Body of pancreas (tissue), 4 donors: ENCODE results near the gene AGTR1.

Source experiments
- POLR2A ChIP-seq, 3 donors: fragments of 450-650 bp; IDR thresholded peaks; one replicate each; pipeline ENCODE4 v1.6.1; 2016; ENCODE audit warnings: antibody characterized with exemption in 3 of 3, mild to moderate bottlenecking in 2 of 3
- TF ChIP-seq, protein P1 (sequence below), 7 experiments: fragments of 450-650 bp in 4 of 7; fragments of 200-600 bp in 3 of 7; sonication (generic) in 3 of 7; IDR thresholded peaks; one replicate each; pipeline ENCODE4 v1.5.1; 2016 to 2019; ENCODE audit warnings: antibody characterized with exemption in 7 of 7

DNA sequence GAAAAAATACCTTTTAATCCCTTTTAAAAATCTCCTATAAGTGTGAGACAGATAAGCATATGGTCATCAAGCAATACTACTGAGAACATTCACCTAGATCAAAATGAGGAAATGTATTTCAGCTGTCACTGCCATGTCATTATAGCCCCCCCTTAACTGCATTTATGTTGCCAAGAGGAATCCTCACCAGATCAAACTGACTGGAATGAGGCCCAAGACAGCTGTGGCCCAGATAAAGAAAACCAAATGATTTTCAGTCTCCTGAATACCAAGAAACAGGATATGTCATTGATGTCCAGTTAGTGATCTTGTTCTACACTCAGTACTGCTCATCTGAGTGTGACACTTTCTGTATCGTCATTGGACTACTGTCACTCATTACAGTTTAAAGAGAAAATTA lies 94.8 kb downstream of the AGTR1 start:
- no peak for TF ChIP-seq POLR2A (IDR thresholded peaks at IDR 0.05)
- TF ChIP-seq, protein P1, sequence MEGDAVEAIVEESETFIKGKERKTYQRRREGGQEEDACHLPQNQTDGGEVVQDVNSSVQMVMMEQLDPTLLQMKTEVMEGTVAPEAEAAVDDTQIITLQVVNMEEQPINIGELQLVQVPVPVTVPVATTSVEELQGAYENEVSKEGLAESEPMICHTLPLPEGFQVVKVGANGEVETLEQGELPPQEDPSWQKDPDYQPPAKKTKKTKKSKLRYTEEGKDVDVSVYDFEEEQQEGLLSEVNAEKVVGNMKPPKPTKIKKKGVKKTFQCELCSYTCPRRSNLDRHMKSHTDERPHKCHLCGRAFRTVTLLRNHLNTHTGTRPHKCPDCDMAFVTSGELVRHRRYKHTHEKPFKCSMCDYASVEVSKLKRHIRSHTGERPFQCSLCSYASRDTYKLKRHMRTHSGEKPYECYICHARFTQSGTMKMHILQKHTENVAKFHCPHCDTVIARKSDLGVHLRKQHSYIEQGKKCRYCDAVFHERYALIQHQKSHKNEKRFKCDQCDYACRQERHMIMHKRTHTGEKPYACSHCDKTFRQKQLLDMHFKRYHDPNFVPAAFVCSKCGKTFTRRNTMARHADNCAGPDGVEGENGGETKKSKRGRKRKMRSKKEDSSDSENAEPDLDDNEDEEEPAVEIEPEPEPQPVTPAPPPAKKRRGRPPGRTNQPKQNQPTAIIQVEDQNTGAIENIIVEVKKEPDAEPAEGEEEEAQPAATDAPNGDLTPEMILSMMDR (IDR thresholded peaks at IDR 0.05), result no peak
